H9 (cell line): ENCODE measurements around the gene STEAP2. TPM values are rescaled to one million over a fixed set of nuclear protein-coding genes. Genes with fewer than 3 reads are reported as not detected.
"Not testable (repeated sequence)": the region's sequence is repeated elsewhere in the genome, so short reads cannot be mapped to it uniquely, and the experiment has no call there.

Source experiments
- DNase-seq: peaks from one replicate; pipeline ENCODE4 v3.0.0-alpha.2; 2017
- H2AFZ ChIP-seq: one replicate; pipeline ENCODE4 v1.6.1; 2013; ENCODE audit warnings: mild to moderate bottlenecking, low read length, control low read depth, moderate library complexity
- H2AK5ac ChIP-seq: 2 replicates; pipeline ENCODE4 v1.6.1; 2013; ENCODE audit warnings: low read length, control low read depth, mixed read lengths; ENCODE audit not compliant: insufficient read length
- H2BK120ac ChIP-seq: one replicate; pipeline ENCODE4 v1.6.1; 2013; ENCODE audit warnings: low read depth, mild to moderate bottlenecking, low read length, control low read depth, inconsistent platforms; ENCODE audit not compliant: poor library complexity, severe bottlenecking
- H2BK12ac ChIP-seq: 2 replicates; pipeline ENCODE4 v1.6.1; 2013; ENCODE audit warnings: low read length, control low read depth, mixed read lengths, low read depth; ENCODE audit not compliant: insufficient read length
- H2BK15ac ChIP-seq: 2 replicates; pipeline ENCODE4 v1.6.1; 2013; ENCODE audit warnings: low read depth, low read length, control low read depth
- H2BK20ac ChIP-seq: one replicate; pipeline ENCODE4 v1.6.1; 2013; ENCODE audit warnings: low read depth, mild to moderate bottlenecking, low read length, control low read depth, inconsistent platforms; ENCODE audit not compliant: poor library complexity, severe bottlenecking
- H2BK5ac ChIP-seq: 2 replicates; pipeline ENCODE4 v1.6.1; 2013; ENCODE audit warnings: low read length, control low read depth, mixed read lengths; ENCODE audit not compliant: insufficient read length
- H3K14ac ChIP-seq: 2 replicates; pipeline ENCODE4 v1.6.1; 2013; ENCODE audit warnings: low read length, control low read depth; ENCODE audit not compliant: insufficient read depth
- H3K18ac ChIP-seq: 2 replicates; pipeline ENCODE4 v1.6.1; 2013; ENCODE audit warnings: low read depth, mild to moderate bottlenecking, mixed read lengths, low read length, control low read depth; ENCODE audit not compliant: insufficient read length
- H3K23ac ChIP-seq: 2 replicates; pipeline ENCODE4 v1.6.1; 2013; ENCODE audit warnings: low read length, control low read depth, mixed read lengths, low read depth; ENCODE audit not compliant: insufficient read length
- H3K23me2 ChIP-seq: 2 replicates; pipeline ENCODE4 v1.6.1; 2013; ENCODE audit warnings: low read depth, mild to moderate bottlenecking, mixed read lengths, low read length, control low read depth; ENCODE audit not compliant: insufficient read length, poor library complexity, severe bottlenecking
- H3K27ac ChIP-seq: 2 replicates; pipeline ENCODE4 v1.5.1; 2013; ENCODE audit warnings: low read length, control low read depth, mixed read lengths, low read depth; ENCODE audit not compliant: insufficient read length
- H3K27me3 ChIP-seq: 2 replicates; pipeline ENCODE4 v1.6.1; 2013; ENCODE audit warnings: low read length, control low read depth, inconsistent platforms; ENCODE audit not compliant: insufficient read depth
- H3K4ac ChIP-seq: 2 replicates; pipeline ENCODE4 v1.6.1; 2013; ENCODE audit warnings: low read depth, mild to moderate bottlenecking, control low read depth, inconsistent platforms, low read length, moderate library complexity
- H3K4me1 ChIP-seq: 2 replicates; pipeline ENCODE4 v1.6.1; 2013; ENCODE audit warnings: low read length, control low read depth, inconsistent platforms; ENCODE audit not compliant: insufficient read depth
- H3K4me2 ChIP-seq: 2 replicates; pipeline ENCODE4 v1.6.1; 2013; ENCODE audit warnings: low read length, control low read depth, mixed read lengths; ENCODE audit not compliant: insufficient read length, insufficient read depth
- H3K56ac ChIP-seq: 2 replicates; pipeline ENCODE4 v1.6.1; 2013; ENCODE audit warnings: low read depth, mild to moderate bottlenecking, mixed read lengths, low read length, control low read depth; ENCODE audit not compliant: insufficient read length
- H3K79me1 ChIP-seq: 2 replicates; pipeline ENCODE4 v1.6.1; 2013; ENCODE audit warnings: low read depth, mild to moderate bottlenecking, moderate library complexity, low read length, control low read depth, inconsistent platforms; ENCODE audit not compliant: insufficient read depth, poor library complexity, severe bottlenecking
- H3K79me2 ChIP-seq: 2 replicates; pipeline ENCODE4 v1.6.1; 2013; ENCODE audit warnings: low read length, control low read depth, inconsistent platforms; ENCODE audit not compliant: insufficient read depth
- H3K9ac ChIP-seq: 2 replicates; pipeline ENCODE4 v1.6.1; 2013; ENCODE audit warnings: low read length, control low read depth, mixed read lengths; ENCODE audit not compliant: insufficient read length; ENCODE audit errors: extremely low read depth
- H3K9me3 ChIP-seq: one replicate; pipeline ENCODE4 v1.6.1; 2013; ENCODE audit warnings: low read depth, low read length, inconsistent platforms; ENCODE audit not compliant: control insufficient read depth
- H3T11ph ChIP-seq: one replicate; pipeline ENCODE4 v1.6.1; 2013; ENCODE audit warnings: mild to moderate bottlenecking, low read length, control low read depth, inconsistent platforms
- H4K20me1 ChIP-seq: one replicate; pipeline ENCODE4 v1.6.1; 2013; ENCODE audit not compliant: control insufficient read depth, insufficient read length, insufficient read depth
- H4K5ac ChIP-seq: 2 replicates; pipeline ENCODE4 v1.6.1; 2013; ENCODE audit warnings: low read depth, mild to moderate bottlenecking, mixed read lengths, low read length, control low read depth; ENCODE audit not compliant: insufficient read length
- H4K8ac ChIP-seq: replicated peaks from 2 replicates; pipeline ENCODE4 v1.6.1; 2013; ENCODE audit warnings: low read length, control low read depth, mixed read lengths, low read depth; ENCODE audit not compliant: insufficient read length
- H4K91ac ChIP-seq: 2 replicates; pipeline ENCODE4 v1.6.1; 2013; ENCODE audit warnings: low read depth, mild to moderate bottlenecking, moderate library complexity, mixed read lengths, low read length, control low read depth; ENCODE audit not compliant: insufficient read length
- H3K27ac Mint-ChIP-seq, 3 experiments: 2 replicates in 2 of 3; 3 replicates in 1 of 3; pipeline ENCODE4 v1.8.0; 2020 to 2021; ENCODE audit warnings: mixed read lengths in 3 of 3, mild to moderate bottlenecking in 1 of 3, moderate library complexity in 1 of 3
- H3K27me3 Mint-ChIP-seq: 2 replicates; pipeline ENCODE4 v1.8.0; 2021; ENCODE audit warnings: low read depth, mild to moderate bottlenecking, moderate library complexity, mixed read lengths
- H3K36me3 Mint-ChIP-seq, 3 experiments: 2 replicates in 2 of 3; 3 replicates in 1 of 3; pipeline ENCODE4 v1.8.0; 2020 to 2021; ENCODE audit warnings: low read depth in 3 of 3, mixed read lengths in 3 of 3; ENCODE audit not compliant: insufficient read depth in 1 of 3
- H3K4me1 Mint-ChIP-seq, 2 experiments: 2 replicates each; pipeline ENCODE4 v1.8.0; 2020; ENCODE audit warnings: mixed read lengths in 2 of 2
- H3K4me3 Mint-ChIP-seq, 2 experiments: 2 replicates in 1 of 2; 3 replicates in 1 of 2; pipeline ENCODE4 v1.8.0; 2020 to 2021; ENCODE audit warnings: mild to moderate bottlenecking in 2 of 2, mixed read lengths in 2 of 2, moderate library complexity in 1 of 2
- H3K9me3 Mint-ChIP-seq, 2 experiments: 2 replicates in 1 of 2; 3 replicates in 1 of 2; pipeline ENCODE4 v1.8.0; 2020; ENCODE audit warnings: mild to moderate bottlenecking in 2 of 2, mixed read lengths in 2 of 2, moderate library complexity in 1 of 2
- CTCF ChIP-seq: fragments of 200-600 bp; sonication (generic); conservative IDR thresholded peaks from 3 replicates; pipeline ENCODE4 v1.8.0; 2021; ENCODE audit warnings: antibody characterized with exemption, mild to moderate bottlenecking
- WGBS: extraction: QIAGEN DNeasy Blood & Tissue Kit; methylation state at CpG from one replicate; pipeline ENCODE4 v1.1.7; 2013; ENCODE audit warnings: missing lambda C conversion rate, low lambda C conversion rate, mixed read lengths; ENCODE audit not compliant: insufficient read length; ENCODE audit errors: extremely low coverage; 5-methylcytosine and 5-hydroxymethylcytosine counted together
- total RNA-seq: library from RNA; stranded (reverse); gene quantifications from 2 replicates; pipeline ENCODE4 v1.2.1, GENCODE V29; 2021

STEAP2 gene
- total RNA-seq, 1 experiment from 2014 or later: 6.7 TPM

DNA sequence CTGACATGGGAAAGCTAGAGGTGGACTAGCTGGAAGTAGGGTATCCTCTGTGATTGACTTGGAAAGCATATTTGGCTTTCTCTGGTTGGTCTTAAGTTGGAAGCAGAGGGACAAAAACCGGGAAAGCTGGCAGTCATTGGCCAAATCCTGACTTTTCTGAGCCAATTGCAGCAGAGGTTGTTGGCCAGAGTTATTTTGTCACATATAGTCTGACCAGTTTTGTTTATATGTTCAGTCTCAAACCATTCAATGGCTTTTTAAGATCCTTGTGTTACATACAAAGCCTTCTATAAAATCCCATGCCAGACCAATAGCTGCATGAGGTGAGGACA is 39.7 kb downstream of the STEAP2 start:
- H2AK5ac ChIP-seq: no peak overlapping the region
- Mint-ChIP-seq H3K27ac (no peak overlapping the region), H3K4me3 (no peak overlapping the region), H3K36me3 (peaks cover 0 to 5% (median 0%) of the 10 kb centered on the region in 3 experiments; a peak in 1 of 7 replicates), H3K4me1 (peaks cover 10 to 20% of the 10 kb centered on the region in 2 experiments), H3K9me3 (peaks cover 2 to 4% of the 10 kb centered on the region in 2 experiments; a peak in 3 of 5 replicates), H3K27me3 (peaks cover 9% of the 10 kb centered on the region)
- H4K91ac ChIP-seq: no peak overlapping the region
- H4K5ac ChIP-seq: no peak overlapping the region
- no CpG with 5 or more reads among the region's 1 CpG for WGBS
- no peak overlapping the region for H3K56ac ChIP-seq
- no peak overlapping the region for H2BK5ac ChIP-seq
- H3K23me2 ChIP-seq: peaks cover 3% of the 10 kb centered on the region
- no peak overlapping the region for H2BK12ac ChIP-seq
- no peak overlapping the region for H3K9ac ChIP-seq
- no peak overlapping the region for H3T11ph ChIP-seq
- no peak overlapping the region for H2BK120ac ChIP-seq
- H3K79me2 ChIP-seq: no peaks in the 10 kb centered on the region; the same call in 1 of the 2 replicates
- H2AFZ ChIP-seq: no peak overlapping the region
- H3K9me3 ChIP-seq: no peaks in the 10 kb centered on the region
- no peak overlapping the region for H3K4ac ChIP-seq
- no peak for TF ChIP-seq CTCF
- no peak overlapping the region for H2BK20ac ChIP-seq
- no peak for DNase-seq
- H3K79me1 ChIP-seq: no peaks in the 10 kb centered on the region
- H3K18ac ChIP-seq: no peak overlapping the region
- no peak overlapping the region for H4K8ac ChIP-seq
- H2BK15ac ChIP-seq: no peak overlapping the region
- no peak overlapping the region for H3K4me2 ChIP-seq
- no peaks in the 10 kb centered on the region for H3K27me3 ChIP-seq
- H3K4me1 ChIP-seq: 0 out of 2 replicates have a peak, but pooled peaks cover 2% of the 10 kb centered on the region
- no peak overlapping the region for H3K27ac ChIP-seq
- H3K14ac ChIP-seq: no peak overlapping the region
- no peak overlapping the region for H3K23ac ChIP-seq
- H4K20me1 ChIP-seq: no peaks in the 10 kb centered on the region

GRCh38 chr7:90256011-90256410 is 44.5 kb downstream of the STEAP2 start:
- not testable (repeated sequence) for H3K9me3 Mint-ChIP-seq, H3K18ac ChIP-seq, H2BK5ac ChIP-seq, H3K36me3 Mint-ChIP-seq, H2AK5ac ChIP-seq, H3K27ac ChIP-seq, H3K4me2 ChIP-seq, H3K9ac ChIP-seq, H2BK15ac ChIP-seq, DNase-seq, H3K14ac ChIP-seq, H3K27ac Mint-ChIP-seq, H3K4ac ChIP-seq, H3T11ph ChIP-seq, H2BK20ac ChIP-seq, H3K9me3 ChIP-seq, H4K20me1 ChIP-seq, H3K79me1 ChIP-seq, H2BK12ac ChIP-seq, H3K27me3 Mint-ChIP-seq, H4K8ac ChIP-seq, H3K27me3 ChIP-seq, H3K56ac ChIP-seq, H3K23ac ChIP-seq, H2AFZ ChIP-seq, H3K4me1 Mint-ChIP-seq, H3K79me2 ChIP-seq, H4K5ac ChIP-seq, H3K4me1 ChIP-seq, H3K23me2 ChIP-seq, H4K91ac ChIP-seq, H2BK120ac ChIP-seq, H3K4me3 Mint-ChIP-seq
- no CpG with 5 or more reads among the region's 5 CpGs for WGBS
